IPS-NIHi7 (cell line): ENCODE data around the gene NRN1L.

ENCODE experiments used
- DNase-seq: peaks from one replicate; pipeline ENCODE4 v3.0.0; 2012; ENCODE audit warnings: mixed read lengths; ENCODE audit errors: extremely low spot score

Gene NRN1L

GRCh38 chr16:67935402-67936123 is 50.9 kb downstream of the NRN1L start:
- peak; percentile 100 for DNase-seq
